Measurements from ENCODE around the gene SGIP1. TPM values are rescaled to one million over a fixed set of nuclear protein-coding genes. Genes with fewer than 3 reads are reported as not detected.

The SGIP1 gene
- total RNA-seq, 1 donor from 2014 or later = not detected

- ATAC-seq (ENCODE audit: low read depth) (no peak), DNase-seq (no peak)
- Mint-ChIP-seq H3K4me3 (no peak overlapping the region), H3K27ac (no peak overlapping the region), H3K27me3 (peaks cover 7% of the 10 kb centered on the region), H3K9me3 (no peaks in the 10 kb centered on the region), H3K4me1 (no peaks in the 10 kb centered on the region), H3K36me3 (ENCODE audit: low read depth) (no peaks in the 10 kb centered on the region)
- no peak for TF ChIP-seq CTCF (IDR thresholded peaks at IDR 0.05)
- CTCF ChIA-PET = no interaction called here
- POLR2A ChIA-PET = no interaction called here
- intact Hi-C loops (cut with micrococcal nuclease) = no loop called here
Measured at GRCh38 chr1:66693856-66694255, 159.9 kb downstream of the SGIP1 start.

- Mint-ChIP-seq H3K4me1 (no peaks in the 10 kb centered on the region), H3K36me3 (ENCODE audit: low read depth) (no peaks in the 10 kb centered on the region), H3K9me3 (no peaks in the 10 kb centered on the region), H3K27ac (no peak overlapping the region), H3K27me3 (peaks cover 9% of the 10 kb centered on the region), H3K4me3 (no peak overlapping the region)
- ChIA-PET POLR2A (no interaction called here), CTCF (no interaction called here)
- intact Hi-C loops (cut with micrococcal nuclease) = no loop called here
- DNase-seq = no peak
- no peak for ATAC-seq (ENCODE audit: low read depth)
- no peak for TF ChIP-seq CTCF (IDR thresholded peaks at IDR 0.05)
Measured at GRCh38 chr1:66695116-66695515, 161.2 kb downstream of the SGIP1 start.

GRCh38 chr1:66696771-66697170 lies 162.8 kb downstream of the SGIP1 start:
- Mint-ChIP-seq H3K4me1 (no peaks in the 10 kb centered on the region), H3K36me3 (ENCODE audit: low read depth) (no peaks in the 10 kb centered on the region), H3K9me3 (no peaks in the 10 kb centered on the region), H3K27ac (no peak overlapping the region), H3K4me3 (no peak overlapping the region), H3K27me3 (peaks cover 11% of the 10 kb centered on the region)
- ChIA-PET POLR2A (no interaction called here), CTCF (no interaction called here)
- ATAC-seq (ENCODE audit: low read depth) (no peak), DNase-seq (no peak)
- no peak for TF ChIP-seq CTCF (IDR thresholded peaks at IDR 0.05)
- intact Hi-C loops (cut with micrococcal nuclease) = no loop called here

GRCh38 chr1:66699213-66699612 lies 165.3 kb downstream of the SGIP1 start:
- TF ChIP-seq CTCF (IDR thresholded peaks at IDR 0.05) = no peak
- ATAC-seq (ENCODE audit: low read depth) (no peak), DNase-seq (no peak)
- intact Hi-C loops (cut with micrococcal nuclease) = no loop called here
- ChIA-PET POLR2A (no interaction called here), CTCF (no interaction called here)
- H3K36me3 Mint-ChIP-seq (ENCODE audit: low read depth) = no peaks in the 10 kb centered on the region
- no peaks in the 10 kb centered on the region for H3K9me3 Mint-ChIP-seq
- H3K4me3 Mint-ChIP-seq = no peak overlapping the region
- peaks cover 9% of the 10 kb centered on the region for H3K27me3 Mint-ChIP-seq
- H3K27ac Mint-ChIP-seq = no peak overlapping the region
- H3K4me1 Mint-ChIP-seq = no peaks in the 10 kb centered on the region

- POLR2A ChIA-PET = no interaction called here
- CTCF ChIA-PET = no interaction called here
- no peaks in the 10 kb centered on the region for H3K4me1 Mint-ChIP-seq
Measured at GRCh38 chr1:66704177-66704875, 170.4 kb downstream of the SGIP1 start.

More at GRCh38 chr1:66704177-66704875, 170.4 kb downstream of the SGIP1 start:
- no peak for ATAC-seq (ENCODE audit: low read depth)
- peaks cover 7% of the 10 kb centered on the region for H3K27me3 Mint-ChIP-seq
- H3K9me3 Mint-ChIP-seq = no peaks in the 10 kb centered on the region
- no peak for DNase-seq
- no peak overlapping the region for H3K4me3 Mint-ChIP-seq
- H3K27ac Mint-ChIP-seq = no peak overlapping the region
- TF ChIP-seq CTCF (IDR thresholded peaks at IDR 0.05) = no peak
- H3K36me3 Mint-ChIP-seq (ENCODE audit: low read depth) = no peaks in the 10 kb centered on the region
- intact Hi-C loops (cut with micrococcal nuclease) = no loop called here
